K562 (cell line): Measurements from ENCODE around the gene ZNF763. TPM values are rescaled to one million over a fixed set of nuclear protein-coding genes. Genes with fewer than 3 reads are reported as not detected.

ENCODE experiments used
- ADNP ChIP-seq: fragments of 200-800 bp; sonication (Bioruptor generic); IDR thresholded peaks from 2 replicates; pipeline ENCODE4 v1.6.1; 2016; ENCODE audit warnings: missing genetic modification characterization, missing compliant biosample characterization
- MED1 ChIP-seq: sonication (generic); formaldehyde crosslinking; IDR thresholded peaks from 2 replicates; pipeline ENCODE4 v1.8.1; 2023; ENCODE audit warnings: missing genetic modification reagents, borderline replicate concordance
- POLR2H ChIP-seq: IDR thresholded peaks from 2 replicates; pipeline ENCODE4 v1.6.1; 2016; ENCODE audit warnings: missing genetic modification characterization, low read depth, mild to moderate bottlenecking, control low read depth, missing compliant biosample characterization, moderate library complexity
- RAD21 ChIP-seq, 2 experiments: fragments of 250-450 bp in 1 of 2; fragments of 450-650 bp in 1 of 2; sonication (Bioruptor Pico) in 1 of 2; formaldehyde crosslinking in 1 of 2; IDR thresholded peaks in 1 of 2; conservative IDR thresholded peaks in 1 of 2; 2 replicates each; pipeline versions ENCODE4 v1.4.0 to v1.8.0; 2020 to 2022; ENCODE audit warnings: mild to moderate bottlenecking in 2 of 2, moderate library complexity in 1 of 2
- SIN3A ChIP-seq, 2 experiments: fragments of 150-350 bp in 1 of 2; IDR thresholded peaks; 2 replicates each; pipeline ENCODE4 v1.6.1; 2011 to 2016; ENCODE audit warnings: borderline replicate concordance in 2 of 2, low read depth in 2 of 2, low read length in 2 of 2, mild to moderate bottlenecking in 2 of 2, moderate library complexity in 2 of 2; ENCODE audit not compliant: control insufficient read depth in 1 of 2
- polyA plus RNA-seq, 8 experiments: library from polyadenylated mRNA; depleted of rRNA in 4 of 8; stranded (reverse) in 5 of 8; unstranded in 3 of 8; fragments of >200 nt; fragmentation: Nextera tagmentation in 2 of 8; fragmentation: Illumina TruSeq in 1 of 8; extraction: Ambion mirVana in 2 of 8; extraction: Trizol in 1 of 8; gene quantifications; 2 replicates each; pipeline versions ENCODE4 v1.2.1 to v1.2.3, GENCODE V29; 2011 to 2014; ENCODE audit warnings: inconsistent platforms in 1 of 8, missing spikeins in 1 of 8
- total RNA-seq, 7 experiments: library from RNA; depleted of rRNA in 6 of 7; stranded (reverse); fragments of >200 nt in 6 of 7; fragmentation: Illumina TruSeq in 2 of 7; extraction: Trizol in 2 of 7; gene quantifications; 2 replicates each; pipeline versions ENCODE4 v1.2.1 to v1.2.3, GENCODE V29; 2011 to 2021; ENCODE audit warnings: low replicate concordance in 1 of 7
- TF ChIP-seq, protein P1 (sequence below): fragments of 200-400 bp; formaldehyde crosslinking; IDR thresholded peaks from 2 replicates; pipeline ENCODE4 v1.6.1; 2017; ENCODE audit warnings: mild to moderate bottlenecking, low read depth, low read length, moderate library complexity
- TF ChIP-seq, protein P2 (sequence below): fragments of 250-450 bp; sonication (Bioruptor Pico); IDR thresholded peaks from 2 replicates; pipeline ENCODE4 v1.9.0; 2021; ENCODE audit warnings: mild to moderate bottlenecking, inconsistent platforms

ZNF763 gene
- total and polyA plus RNA-seq, 9 of the 15 experiments (the other 6 are each of a cell fraction or from before 2014, with no cell fraction given): 0.08 to 0.28 (median 0.16) TPM; not detected in 3

DNA sequence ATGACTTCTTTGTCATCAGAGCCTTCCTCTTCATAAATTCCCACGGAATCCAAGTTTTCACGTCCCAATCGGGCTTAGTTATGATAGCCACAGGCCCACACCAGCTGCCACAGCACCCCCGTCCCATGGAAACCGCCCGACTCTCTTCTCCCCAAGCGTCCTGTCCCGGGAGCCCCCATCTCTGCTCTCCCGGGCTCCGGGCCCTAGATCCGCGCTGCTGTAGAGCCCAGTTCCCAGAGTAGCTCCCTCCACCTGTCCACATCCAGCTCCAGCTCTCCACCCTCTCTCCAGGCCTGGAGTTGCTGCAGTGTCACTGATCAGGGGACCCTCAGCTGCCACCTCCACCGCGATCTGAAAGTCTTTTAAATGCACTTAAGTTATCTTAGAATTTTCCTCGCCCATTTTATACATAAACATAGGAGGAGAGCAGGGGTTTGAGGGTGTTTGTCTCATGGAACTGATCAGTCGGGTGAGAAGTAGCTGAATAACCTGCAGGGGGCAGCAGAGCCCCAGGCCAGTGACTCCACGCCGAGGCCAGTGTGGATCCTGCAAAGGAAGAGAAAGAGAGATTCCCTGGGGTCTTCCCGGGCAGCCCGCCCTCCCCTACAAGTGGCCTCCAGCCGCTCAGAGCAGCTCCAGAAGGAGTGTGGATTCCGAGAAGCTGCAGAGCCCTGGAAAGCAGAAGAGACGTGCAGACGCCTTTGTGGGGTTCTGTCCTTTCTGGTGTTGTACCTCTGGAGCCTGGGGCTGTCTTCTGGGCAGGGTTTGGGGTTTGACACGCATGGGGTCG lies 1.1 kb upstream of the ZNF763 start (continued):
- peak in 1 of 2 experiments; percentile 51; a peak in 2 of 4 replicates for TF ChIP-seq RAD21 (CRISPR knock-in tag; conservative IDR thresholded peaks at IDR 0.05 in 1 of 2, IDR thresholded peaks at IDR 0.05 in 1 of 2)
- TF ChIP-seq MED1 (CRISPR knock-in tag): no peak
- no peak for TF ChIP-seq SIN3A (IDR thresholded peaks at IDR 0.05; ENCODE audit: borderline replicate concordance in 2 of 2, control insufficient read depth in 1 of 2, low read depth in 2 of 2, low read length in 2 of 2)
- TF ChIP-seq POLR2H (tag): no peak
- TF ChIP-seq, protein P1, sequence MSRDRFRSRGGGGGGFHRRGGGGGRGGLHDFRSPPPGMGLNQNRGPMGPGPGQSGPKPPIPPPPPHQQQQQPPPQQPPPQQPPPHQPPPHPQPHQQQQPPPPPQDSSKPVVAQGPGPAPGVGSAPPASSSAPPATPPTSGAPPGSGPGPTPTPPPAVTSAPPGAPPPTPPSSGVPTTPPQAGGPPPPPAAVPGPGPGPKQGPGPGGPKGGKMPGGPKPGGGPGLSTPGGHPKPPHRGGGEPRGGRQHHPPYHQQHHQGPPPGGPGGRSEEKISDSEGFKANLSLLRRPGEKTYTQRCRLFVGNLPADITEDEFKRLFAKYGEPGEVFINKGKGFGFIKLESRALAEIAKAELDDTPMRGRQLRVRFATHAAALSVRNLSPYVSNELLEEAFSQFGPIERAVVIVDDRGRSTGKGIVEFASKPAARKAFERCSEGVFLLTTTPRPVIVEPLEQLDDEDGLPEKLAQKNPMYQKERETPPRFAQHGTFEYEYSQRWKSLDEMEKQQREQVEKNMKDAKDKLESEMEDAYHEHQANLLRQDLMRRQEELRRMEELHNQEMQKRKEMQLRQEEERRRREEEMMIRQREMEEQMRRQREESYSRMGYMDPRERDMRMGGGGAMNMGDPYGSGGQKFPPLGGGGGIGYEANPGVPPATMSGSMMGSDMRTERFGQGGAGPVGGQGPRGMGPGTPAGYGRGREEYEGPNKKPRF: no peak
- no peak for TF ChIP-seq ADNP
- TF ChIP-seq, protein P2, sequence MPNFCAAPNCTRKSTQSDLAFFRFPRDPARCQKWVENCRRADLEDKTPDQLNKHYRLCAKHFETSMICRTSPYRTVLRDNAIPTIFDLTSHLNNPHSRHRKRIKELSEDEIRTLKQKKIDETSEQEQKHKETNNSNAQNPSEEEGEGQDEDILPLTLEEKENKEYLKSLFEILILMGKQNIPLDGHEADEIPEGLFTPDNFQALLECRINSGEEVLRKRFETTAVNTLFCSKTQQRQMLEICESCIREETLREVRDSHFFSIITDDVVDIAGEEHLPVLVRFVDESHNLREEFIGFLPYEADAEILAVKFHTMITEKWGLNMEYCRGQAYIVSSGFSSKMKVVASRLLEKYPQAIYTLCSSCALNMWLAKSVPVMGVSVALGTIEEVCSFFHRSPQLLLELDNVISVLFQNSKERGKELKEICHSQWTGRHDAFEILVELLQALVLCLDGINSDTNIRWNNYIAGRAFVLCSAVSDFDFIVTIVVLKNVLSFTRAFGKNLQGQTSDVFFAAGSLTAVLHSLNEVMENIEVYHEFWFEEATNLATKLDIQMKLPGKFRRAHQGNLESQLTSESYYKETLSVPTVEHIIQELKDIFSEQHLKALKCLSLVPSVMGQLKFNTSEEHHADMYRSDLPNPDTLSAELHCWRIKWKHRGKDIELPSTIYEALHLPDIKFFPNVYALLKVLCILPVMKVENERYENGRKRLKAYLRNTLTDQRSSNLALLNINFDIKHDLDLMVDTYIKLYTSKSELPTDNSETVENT (CRISPR knock-in tag): no peak
- TF ChIP-seq, all 486 proteins: peak for 3
